ENCODE data around the gene CNTNAP2. TPM values are rescaled to one million over a fixed set of nuclear protein-coding genes. Genes with fewer than 3 reads are reported as not detected.

The CNTNAP2 gene
- polyA plus RNA-seq, 6 donors from 2014 or later, result 38.2 to 132 (median 77.9) TPM

- DNase-seq (no peak), ATAC-seq (ENCODE audit: low read depth in 2 of 2) (no peak)
- Mint-ChIP-seq H3K36me3 (no peaks in the 10 kb centered on the region), H3K4me3 (no peak overlapping the region), H3K27me3 (no peaks in the 10 kb centered on the region), H3K27ac (no peak overlapping the region), H3K4me1 (no peaks in the 10 kb centered on the region), H3K9me3 (peaks cover 0 to 27% (median 0%) of the 10 kb centered on the region in 7 donors)
These were observed 1522.4 kb downstream of the CNTNAP2 start for GRCh38 chr7:147639037-147639436.

DNA sequence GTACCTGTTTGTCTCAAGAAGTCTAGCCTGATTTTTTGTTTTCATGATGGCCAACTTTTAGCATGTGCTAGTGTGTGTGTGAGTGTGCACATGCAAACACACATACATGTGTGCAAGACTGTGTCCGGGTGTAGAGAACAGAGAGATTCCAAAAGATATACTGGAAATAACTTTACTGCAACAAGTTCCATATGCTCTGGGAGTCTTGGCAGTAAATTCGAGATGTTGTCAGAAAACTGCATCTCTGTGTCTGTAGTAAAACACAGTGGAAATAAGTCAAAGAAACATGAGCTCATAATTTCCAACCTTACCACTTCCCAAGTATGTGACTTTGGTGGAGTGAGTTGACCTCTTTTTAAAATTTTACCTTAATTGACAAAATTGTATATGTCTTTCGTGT, 1523.2 kb downstream of the CNTNAP2 start:
- Mint-ChIP-seq H3K4me1 (no peaks in the 10 kb centered on the region), H3K27me3 (no peaks in the 10 kb centered on the region), H3K4me3 (no peak overlapping the region), H3K36me3 (no peaks in the 10 kb centered on the region), H3K9me3 (peaks cover 0 to 27% (median 0%) of the 10 kb centered on the region in 7 donors), H3K27ac (no peak overlapping the region)
- DNase-seq (no peak), ATAC-seq (ENCODE audit: low read depth in 2 of 2) (no peak)

GRCh38 chr7:147640821-147641220, 1524.2 kb downstream of the CNTNAP2 start:
- no peaks in the 10 kb centered on the region for H3K27me3 Mint-ChIP-seq
- ATAC-seq (ENCODE audit: low read depth in 2 of 2), result no peak
- H3K36me3 Mint-ChIP-seq, result no peaks in the 10 kb centered on the region
- H3K9me3 Mint-ChIP-seq, result peaks cover 0 to 32% (median 2%) of the 10 kb centered on the region in 7 donors
- DNase-seq, result no peak
- no peak overlapping the region for H3K4me3 Mint-ChIP-seq
- no peaks in the 10 kb centered on the region for H3K4me1 Mint-ChIP-seq
- no peak overlapping the region for H3K27ac Mint-ChIP-seq

GRCh38 chr7:147646568-147646967, 1530.0 kb downstream of the CNTNAP2 start:
- DNase-seq (no peak), ATAC-seq (ENCODE audit: low read depth in 2 of 2) (no peak)
- no peaks in the 10 kb centered on the region for H3K4me1 Mint-ChIP-seq
- H3K27ac Mint-ChIP-seq, result no peak overlapping the region
- no peak overlapping the region for H3K4me3 Mint-ChIP-seq
- H3K9me3 Mint-ChIP-seq, result peaks cover 0 to 13% (median 4%) of the 10 kb centered on the region in 7 donors
- H3K27me3 Mint-ChIP-seq, result no peaks in the 10 kb centered on the region
- H3K36me3 Mint-ChIP-seq, result no peaks in the 10 kb centered on the region

DNA sequence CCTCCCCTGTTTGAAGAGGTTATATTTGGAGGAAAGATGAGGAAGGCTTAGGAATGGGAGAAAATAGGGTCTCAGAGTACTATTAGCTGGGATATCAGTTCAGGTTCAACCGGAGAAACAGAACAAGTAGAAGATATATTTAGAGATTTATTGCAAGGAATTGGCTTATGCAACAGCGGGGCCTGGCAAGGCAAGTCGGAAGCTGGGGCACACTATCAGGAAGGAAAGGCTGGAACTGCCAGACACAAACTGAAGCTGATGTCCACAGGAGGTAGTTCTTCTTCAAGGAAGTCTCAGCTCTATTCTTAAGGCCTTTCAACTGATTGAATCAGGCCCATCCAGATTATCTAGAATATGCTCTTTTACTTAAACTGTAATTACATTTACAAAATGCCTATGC, 1534.4 kb downstream of the CNTNAP2 start:
- Mint-ChIP-seq H3K4me1 (no peaks in the 10 kb centered on the region), H3K4me3 (no peak overlapping the region), H3K27ac (peak overlapping the region in 1 of 6 donors; percentile 36), H3K36me3 (no peaks in the 10 kb centered on the region), H3K9me3 (peaks cover 0 to 5% (median 4%) of the 10 kb centered on the region in 7 donors), H3K27me3 (no peaks in the 10 kb centered on the region)
- ATAC-seq (ENCODE audit: low read depth in 2 of 2) (no peak), DNase-seq (no peak)

DNA sequence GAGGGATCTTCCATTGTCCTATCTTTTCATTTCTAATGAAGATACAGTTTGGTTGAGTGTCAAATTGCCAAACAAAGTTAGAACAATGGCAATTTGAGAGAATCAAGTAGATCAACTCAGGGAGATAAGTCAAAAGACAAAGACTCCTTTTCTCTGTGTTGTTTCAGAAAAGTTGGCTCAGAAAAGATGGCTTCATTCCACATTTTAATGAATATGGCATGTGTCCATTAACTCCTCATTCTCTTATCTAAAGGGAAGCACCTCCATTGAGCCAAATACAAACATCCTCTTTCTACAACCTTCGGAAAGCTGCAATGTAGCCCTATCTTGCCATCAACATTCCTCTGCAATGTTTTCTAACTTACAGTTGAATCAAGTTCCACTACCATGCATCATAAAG, 1535.0 kb downstream of the CNTNAP2 start:
- DNase-seq (no peak), ATAC-seq (ENCODE audit: low read depth in 2 of 2) (no peak)
- H3K9me3 Mint-ChIP-seq, result peaks cover 0 to 5% (median 4%) of the 10 kb centered on the region in 7 donors
- H3K27ac Mint-ChIP-seq, result no peak overlapping the region
- H3K36me3 Mint-ChIP-seq, result no peaks in the 10 kb centered on the region
- H3K27me3 Mint-ChIP-seq, result no peaks in the 10 kb centered on the region
- H3K4me3 Mint-ChIP-seq, result no peak overlapping the region
- no peaks in the 10 kb centered on the region for H3K4me1 Mint-ChIP-seq

GRCh38 chr7:147653456-147653855, 1536.9 kb downstream of the CNTNAP2 start:
- ATAC-seq (ENCODE audit: low read depth in 2 of 2) (no peak), DNase-seq (no peak)
- H3K27me3 Mint-ChIP-seq, result no peaks in the 10 kb centered on the region
- no peak overlapping the region for H3K4me3 Mint-ChIP-seq
- no peaks in the 10 kb centered on the region for H3K36me3 Mint-ChIP-seq
- H3K4me1 Mint-ChIP-seq, result no peaks in the 10 kb centered on the region
- H3K27ac Mint-ChIP-seq, result no peak overlapping the region
- peaks cover 0 to 4% (median 0%) of the 10 kb centered on the region in 7 donors for H3K9me3 Mint-ChIP-seq

- Mint-ChIP-seq H3K9me3 (peaks cover 0 to 6% (median 0%) of the 10 kb centered on the region in 7 donors), H3K27me3 (no peaks in the 10 kb centered on the region), H3K27ac (no peak overlapping the region), H3K4me3 (no peak overlapping the region), H3K36me3 (no peaks in the 10 kb centered on the region), H3K4me1 (no peaks in the 10 kb centered on the region)
- no peak for DNase-seq
- ATAC-seq (ENCODE audit: low read depth in 2 of 2), result no peak
These were observed 1541.9 kb downstream of the CNTNAP2 start for GRCh38 chr7:147658392-147658967.

DNA sequence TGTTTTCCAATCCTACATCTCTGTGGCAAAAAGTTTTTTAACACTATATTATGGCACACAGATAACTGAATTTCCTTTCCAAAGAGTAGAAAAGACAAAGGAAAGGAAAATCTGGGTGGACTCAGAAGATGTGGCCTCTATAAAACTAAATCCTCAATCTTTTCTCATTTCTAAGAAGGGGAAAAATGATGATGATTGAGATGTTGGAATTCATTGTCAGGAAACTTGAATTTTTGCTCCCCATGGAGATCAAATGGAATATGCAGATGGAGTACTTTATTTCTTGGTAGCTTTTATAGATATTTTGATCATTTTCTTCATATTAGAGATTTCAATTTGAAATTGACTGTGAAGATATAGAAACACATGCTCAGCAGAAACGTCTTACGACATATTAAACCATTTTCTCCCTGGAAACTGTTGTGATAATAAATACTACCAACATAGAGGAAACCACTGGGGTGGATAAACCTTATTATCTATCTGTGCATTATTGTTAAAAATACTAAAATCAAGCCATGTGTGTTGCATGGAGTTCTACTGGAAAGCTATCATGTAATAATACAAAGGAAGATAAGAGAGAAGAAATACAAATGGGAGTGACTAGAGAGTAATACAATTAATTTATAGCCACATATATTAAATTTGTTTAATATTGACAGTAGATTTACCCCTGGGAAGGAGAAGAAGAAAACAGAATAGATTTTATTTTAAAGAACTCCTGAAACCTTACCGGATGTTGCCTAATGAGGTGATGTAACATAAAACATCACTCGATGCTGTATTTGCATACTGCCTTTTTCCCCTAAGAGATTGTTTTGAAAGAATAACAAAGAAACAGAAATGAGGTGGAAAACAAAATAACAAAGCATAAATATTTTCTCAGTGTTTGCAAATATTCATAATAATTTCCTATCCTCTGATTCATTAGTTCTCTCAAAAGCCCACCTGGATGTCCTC, 1542.7 kb downstream of the CNTNAP2 start:
- Mint-ChIP-seq H3K9me3 (peaks cover 0 to 6% (median 0%) of the 10 kb centered on the region in 7 donors), H3K27me3 (no peaks in the 10 kb centered on the region), H3K27ac (no peak overlapping the region), H3K4me1 (no peaks in the 10 kb centered on the region), H3K36me3 (no peaks in the 10 kb centered on the region), H3K4me3 (no peak overlapping the region)
- ATAC-seq (ENCODE audit: low read depth in 2 of 2) (no peak), DNase-seq (no peak)

DNA sequence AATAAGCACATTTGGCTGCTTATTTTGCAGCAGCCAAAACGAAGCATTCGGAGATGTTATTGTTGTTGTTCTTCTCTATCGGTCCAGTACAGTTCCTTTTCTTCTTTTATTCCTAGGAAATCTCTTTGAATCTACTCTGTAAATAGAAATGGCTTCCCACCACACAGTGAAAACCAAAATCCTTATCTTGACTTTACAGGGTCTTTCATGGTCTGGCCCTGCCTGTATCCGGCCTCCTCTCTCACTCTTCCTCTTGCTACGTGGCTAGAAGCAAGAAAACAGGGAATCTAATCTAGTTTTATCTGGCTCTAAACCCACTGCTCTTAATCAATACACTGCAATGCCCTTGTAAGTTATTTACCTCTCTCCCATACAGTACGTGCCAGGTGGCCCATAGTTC, 1547.9 kb downstream of the CNTNAP2 start:
- peaks cover 0 to 8% (median 2%) of the 10 kb centered on the region in 7 donors for H3K9me3 Mint-ChIP-seq
- ATAC-seq (ENCODE audit: low read depth in 2 of 2) (no peak), DNase-seq (no peak)
- H3K4me1 Mint-ChIP-seq, result no peaks in the 10 kb centered on the region
- H3K4me3 Mint-ChIP-seq, result no peak overlapping the region
- H3K27me3 Mint-ChIP-seq, result no peaks in the 10 kb centered on the region
- H3K27ac Mint-ChIP-seq, result no peak overlapping the region
- H3K36me3 Mint-ChIP-seq, result no peaks in the 10 kb centered on the region

GRCh38 chr7:147670759-147671158, 1554.2 kb downstream of the CNTNAP2 start:
- Mint-ChIP-seq H3K27me3 (no peaks in the 10 kb centered on the region), H3K9me3 (peaks cover 0 to 5% (median 2%) of the 10 kb centered on the region in 7 donors), H3K27ac (no peak overlapping the region), H3K36me3 (no peaks in the 10 kb centered on the region), H3K4me1 (no peaks in the 10 kb centered on the region), H3K4me3 (no peak overlapping the region)
- ATAC-seq (ENCODE audit: low read depth in 2 of 2) (no peak), DNase-seq (no peak)

DNA sequence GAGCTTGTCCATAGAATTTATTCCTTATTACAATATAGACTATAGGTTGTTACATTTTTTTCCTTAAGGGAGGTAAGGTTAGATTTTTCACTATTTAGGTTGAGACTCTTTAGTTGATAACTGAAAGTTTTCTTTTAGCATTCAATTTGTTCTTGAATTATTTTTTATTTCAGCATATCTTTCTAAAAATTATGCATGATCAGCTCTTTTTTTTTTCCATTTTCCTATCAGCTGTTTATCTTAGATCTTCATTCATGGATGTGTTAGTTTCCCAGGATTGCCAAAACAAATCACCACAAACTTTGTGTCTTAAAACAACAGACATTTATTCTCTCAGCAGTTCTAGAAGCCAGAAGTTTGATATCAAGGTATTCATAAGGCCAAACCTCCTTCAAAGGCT, 1558.1 kb downstream of the CNTNAP2 start:
- Mint-ChIP-seq H3K27me3 (no peaks in the 10 kb centered on the region), H3K4me1 (no peaks in the 10 kb centered on the region), H3K9me3 (peaks cover 0 to 2% (median 0%) of the 10 kb centered on the region in 7 donors), H3K36me3 (no peaks in the 10 kb centered on the region), H3K27ac (no peak overlapping the region), H3K4me3 (no peak overlapping the region)
- ATAC-seq (ENCODE audit: low read depth in 2 of 2), result no peak
- DNase-seq, result no peak

DNA sequence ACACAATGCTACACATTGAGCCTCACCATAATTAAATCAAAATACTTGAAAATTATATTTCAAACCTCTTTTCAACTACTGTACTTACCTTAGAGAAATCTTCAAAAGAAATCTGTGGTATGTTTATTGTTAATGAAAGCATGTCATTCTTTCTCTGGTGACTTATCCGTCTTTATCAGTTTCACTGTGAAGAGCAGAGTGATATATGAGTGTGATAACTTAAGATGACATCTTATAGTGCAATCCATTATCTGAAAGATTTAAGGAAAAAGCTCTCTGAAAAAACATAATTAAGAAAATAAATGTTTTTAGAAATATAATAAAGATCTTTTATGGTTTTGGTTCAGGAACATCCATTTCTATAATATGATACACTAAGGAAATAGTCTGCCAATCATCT, 1562.3 kb downstream of the CNTNAP2 start:
- H3K27ac Mint-ChIP-seq, result no peak overlapping the region
- ATAC-seq (ENCODE audit: low read depth in 2 of 2), result no peak
- no peak for DNase-seq
- no peaks in the 10 kb centered on the region for H3K4me1 Mint-ChIP-seq
- H3K36me3 Mint-ChIP-seq, result no peaks in the 10 kb centered on the region
- H3K9me3 Mint-ChIP-seq, result peaks cover 0 to 2% (median 0%) of the 10 kb centered on the region in 7 donors
- H3K27me3 Mint-ChIP-seq, result no peaks in the 10 kb centered on the region
- H3K4me3 Mint-ChIP-seq, result no peak overlapping the region

DNA sequence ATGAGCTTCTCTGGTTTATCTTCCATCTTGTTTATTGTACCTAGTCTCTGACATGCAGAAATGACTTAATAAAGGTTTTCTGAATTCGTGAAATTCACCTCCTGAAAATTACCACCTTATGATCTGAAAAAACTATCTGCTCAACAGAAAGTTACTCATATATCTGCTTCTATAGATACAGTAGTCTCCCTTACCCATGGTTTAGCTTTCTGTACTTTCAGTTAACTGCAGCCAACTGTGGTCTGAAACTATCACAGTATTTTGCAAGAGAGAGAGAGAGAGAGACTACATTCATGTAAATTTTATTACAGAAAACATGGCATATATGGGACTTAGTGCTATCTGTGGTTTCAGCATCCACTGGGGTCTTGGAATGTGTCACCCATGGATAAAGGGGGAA, 1564.9 kb downstream of the CNTNAP2 start:
- H3K27ac Mint-ChIP-seq, result no peak overlapping the region
- H3K27me3 Mint-ChIP-seq, result no peaks in the 10 kb centered on the region
- ATAC-seq (ENCODE audit: low read depth in 2 of 2) (no peak), DNase-seq (no peak)
- H3K9me3 Mint-ChIP-seq, result peaks cover 0 to 2% (median 0%) of the 10 kb centered on the region in 7 donors
- H3K4me1 Mint-ChIP-seq, result no peaks in the 10 kb centered on the region
- H3K4me3 Mint-ChIP-seq, result no peak overlapping the region
- no peaks in the 10 kb centered on the region for H3K36me3 Mint-ChIP-seq

Measured in naive B cell (primary cell).